ENCODE results near the gene HIF3A. TPM values are rescaled to one million over a fixed set of nuclear protein-coding genes. Genes with fewer than 3 reads are reported as not detected.
A peak's percentile ranks its signal among the peaks of the same experiment; 100 is the strongest.

HIF3A gene
- total RNA-seq, 4 donors from 2014 or later = 49.3 to 383 (median 144) TPM

GRCh38 chr19:46288896-46289588, 7.8 kb upstream of the HIF3A start:
- Histone ChIP-seq H3K27ac (peak overlapping the region in 3 of 4 donors; percentile 63 to 66 (median 66)), H3K27me3 (no peaks in the 10 kb centered on the region), H3K36me3 (no peaks in the 10 kb centered on the region), H3K4me3 (no peak overlapping the region), H3K4me1 (peaks cover 0 to 12% (median 3%) of the 10 kb centered on the region in 3 donors), H3K9me3 (peaks cover 0 to 10% (median 0%) of the 10 kb centered on the region in 3 donors)
- WGBS, 2 donors (ENCODE audit: low coverage in 1 of 2) = 29 to 48% methylated on average over 4 to 6 of the region's 6 CpGs
- ATAC-seq = peak; percentile 86
- TF ChIP-seq POLR2AphosphoS5 (IDR thresholded peaks at IDR 0.05) = peak; percentile 62
- no peak for TF ChIP-seq EP300 (IDR thresholded peaks at IDR 0.05)

- WGBS, 2 donors (ENCODE audit: low coverage in 1 of 2) = 0 to 60% methylated on average over 1 to 3 of the region's 4 CpGs
- TF ChIP-seq POLR2AphosphoS5 (IDR thresholded peaks at IDR 0.05) = no peak
- no peak for TF ChIP-seq CTCF (IDR thresholded peaks at IDR 0.05)
- no peak for TF ChIP-seq EP300 (IDR thresholded peaks at IDR 0.05)
- TF ChIP-seq POLR2A (IDR thresholded peaks at IDR 0.05) = no peak
These were observed 6.9 kb upstream of the HIF3A start for GRCh38 chr19:46289724-46290619.

GRCh38 chr19:46291829-46292228, 5.0 kb upstream of the HIF3A start:
- H3K4me1 ChIP-seq = peaks cover 0 to 21% (median 8%) of the 10 kb centered on the region in 3 donors
- H3K27ac ChIP-seq = no peak overlapping the region
- H3K27me3 ChIP-seq = no peaks in the 10 kb centered on the region
- H3K36me3 ChIP-seq = no peaks in the 10 kb centered on the region
- TF ChIP-seq POLR2AphosphoS5 (IDR thresholded peaks at IDR 0.05) (no peak), CTCF (IDR thresholded peaks at IDR 0.05) (no peak), POLR2A (IDR thresholded peaks at IDR 0.05) (no peak), EP300 (IDR thresholded peaks at IDR 0.05) (no peak)
- ATAC-seq = no peak
- H3K9me3 ChIP-seq = peaks cover 0 to 10% (median 0%) of the 10 kb centered on the region in 3 donors
- no peak overlapping the region for H3K4me3 ChIP-seq

More at GRCh38 chr19:46289724-46290619, 6.9 kb upstream of the HIF3A start:
- Histone ChIP-seq H3K27ac (peak overlapping the region in 3 of 4 donors; percentile 63 to 66 (median 66)), H3K4me1 (peaks cover 0 to 12% (median 3%) of the 10 kb centered on the region in 3 donors), H3K36me3 (no peaks in the 10 kb centered on the region), H3K27me3 (no peaks in the 10 kb centered on the region), H3K4me3 (no peak overlapping the region), H3K9me3 (peaks cover 0 to 10% (median 0%) of the 10 kb centered on the region in 3 donors)
- ATAC-seq = no peak

- ATAC-seq = no peak
- Histone ChIP-seq H3K27ac (no peak overlapping the region), H3K4me1 (peaks cover 0 to 31% (median 19%) of the 10 kb centered on the region in 3 donors), H3K27me3 (no peaks in the 10 kb centered on the region), H3K4me3 (no peak overlapping the region), H3K36me3 (no peaks in the 10 kb centered on the region), H3K9me3 (peaks cover 0 to 10% (median 0%) of the 10 kb centered on the region in 3 donors)
- WGBS, 2 donors (ENCODE audit: low coverage in 1 of 2) = 68 to 81% methylated on average over 4 to 6 of the region's 6 CpGs
- TF ChIP-seq CTCF (IDR thresholded peaks at IDR 0.05) (no peak), POLR2AphosphoS5 (IDR thresholded peaks at IDR 0.05) (no peak), EP300 (IDR thresholded peaks at IDR 0.05) (no peak), POLR2A (IDR thresholded peaks at IDR 0.05) (no peak)
These were observed 2.3 kb upstream of the HIF3A start for GRCh38 chr19:46294494-46294893.

GRCh38 chr19:46295401-46296201, 1.2 kb upstream of the HIF3A start:
- 66 to 88% methylated on average over 4 of the region's 5 CpGs for WGBS, 2 donors (ENCODE audit: low coverage in 1 of 2)
- H3K4me1 ChIP-seq = peaks cover 0 to 38% (median 16%) of the 10 kb centered on the region in 3 donors
- H3K9me3 ChIP-seq = no peaks in the 10 kb centered on the region
- no peak for ATAC-seq
- H3K36me3 ChIP-seq = no peaks in the 10 kb centered on the region
- H3K27me3 ChIP-seq = no peaks in the 10 kb centered on the region
- TF ChIP-seq CTCF (IDR thresholded peaks at IDR 0.05) = no peak
- no peak for TF ChIP-seq EP300 (IDR thresholded peaks at IDR 0.05)
- no peak for TF ChIP-seq POLR2A (IDR thresholded peaks at IDR 0.05)
- TF ChIP-seq POLR2AphosphoS5 (IDR thresholded peaks at IDR 0.05) = no peak
- no peak overlapping the region for H3K4me3 ChIP-seq
- peak overlapping the region; percentile 18 to 99 (median 96) for H3K27ac ChIP-seq

All from gastroesophageal sphincter (tissue), 4 donors.